HG03159 (cell line): ENCODE results near the gene PRPS1L1.
A peak's percentile ranks its signal among the peaks of the same experiment; 100 is the strongest.

Experiments used
- ATAC-seq: cut with Tn5 transposase; IDR thresholded peaks from one replicate; pipeline ENCODE4 v1.9.1; 2021; ENCODE audit warnings: mild to moderate bottlenecking, moderate library complexity; ENCODE audit not compliant: unreplicated experiment

The PRPS1L1 gene

DNA sequence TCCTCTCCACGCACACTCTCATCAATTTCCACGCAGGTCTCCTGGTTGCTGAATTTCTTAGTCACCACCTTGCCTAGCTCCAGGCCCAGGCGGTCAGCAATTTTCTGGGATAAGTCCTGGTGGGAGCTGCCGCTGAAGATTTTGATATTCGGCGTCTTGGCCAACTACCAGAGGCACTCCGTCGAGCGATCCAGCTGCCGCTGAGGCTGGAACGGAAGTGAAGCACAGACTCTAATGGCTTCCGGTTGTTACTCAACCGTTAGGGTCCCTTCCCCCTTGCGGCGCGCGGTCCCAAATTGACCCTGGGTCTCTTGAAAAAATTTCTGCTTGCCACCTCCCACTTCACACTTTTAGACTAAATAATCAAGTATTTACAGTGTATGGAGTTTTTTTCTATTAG, at the start of gene PRPS1L1:
Gene PRPS1L1, minus strand, starts transcription at position 219 of the 400 bp plus-strand sequence.
- no peak for ATAC-seq

DNA sequence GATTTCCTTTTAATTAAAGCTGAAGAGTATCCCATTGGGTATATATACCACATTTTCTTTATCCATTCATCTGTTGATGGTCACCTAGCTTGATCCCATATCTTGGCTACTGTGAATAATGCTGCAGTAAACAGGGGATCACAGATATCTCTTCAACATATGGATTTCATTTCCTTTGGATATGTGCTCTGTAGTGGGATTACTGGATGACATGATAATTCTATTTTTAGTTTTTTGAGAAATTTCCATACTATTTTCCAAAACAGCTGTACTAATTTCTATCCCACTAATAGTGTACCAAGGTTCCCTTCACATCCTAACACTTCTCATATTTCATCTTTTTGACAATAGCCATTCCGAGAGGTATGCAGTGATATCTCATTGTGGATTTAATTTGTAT, 48.8 kb upstream of the PRPS1L1 start:
- no peak for ATAC-seq

DNA sequence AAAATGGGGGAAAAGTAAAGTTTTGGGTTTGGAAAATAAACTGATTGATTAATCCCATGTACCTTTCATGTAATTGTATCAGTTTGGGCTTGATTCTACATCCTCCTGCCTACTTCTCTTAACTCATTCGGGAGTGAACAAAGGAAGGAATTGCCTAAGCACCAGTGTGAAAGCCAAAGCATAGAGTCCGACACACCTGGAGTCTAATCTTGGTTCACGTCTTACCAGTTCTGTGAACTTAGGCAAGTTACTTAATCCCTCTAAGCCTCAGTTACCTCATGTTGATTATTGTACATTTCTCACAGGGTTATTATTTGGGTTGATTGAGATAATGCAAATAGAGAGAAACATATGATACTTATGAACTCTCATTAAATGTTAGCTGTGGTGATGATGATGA, 41.1 kb upstream of the PRPS1L1 start:
- no peak for ATAC-seq

DNA sequence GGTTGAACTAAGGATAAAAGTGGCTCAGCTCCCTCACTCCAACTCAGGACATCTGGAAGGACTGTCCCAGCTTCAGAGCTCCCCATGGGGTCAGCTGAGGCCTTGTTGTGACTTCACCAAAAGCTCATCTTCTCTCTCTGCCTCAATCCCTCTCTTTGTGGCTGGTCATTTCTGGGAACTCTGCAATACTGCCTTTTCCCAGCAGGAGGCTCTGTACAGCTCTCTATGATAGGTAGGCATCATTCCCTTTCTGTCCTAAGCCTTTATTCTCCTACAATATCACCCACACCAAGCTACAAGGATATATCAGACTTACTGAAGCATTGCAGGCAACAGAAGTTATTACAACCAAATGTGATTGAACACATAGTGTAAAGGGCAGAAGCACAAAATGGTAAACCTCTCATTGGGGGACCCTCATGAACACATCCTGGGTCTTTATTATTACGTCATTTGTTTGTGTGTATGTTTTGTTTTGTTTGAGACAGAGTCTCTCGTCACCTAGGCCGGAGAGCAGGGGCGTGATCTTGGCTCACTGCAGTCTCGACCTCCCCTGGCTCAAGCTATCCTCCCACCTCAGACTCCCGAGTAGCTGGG, 36.7 kb upstream of the PRPS1L1 start:
- ATAC-seq, result peak; percentile 79

DNA sequence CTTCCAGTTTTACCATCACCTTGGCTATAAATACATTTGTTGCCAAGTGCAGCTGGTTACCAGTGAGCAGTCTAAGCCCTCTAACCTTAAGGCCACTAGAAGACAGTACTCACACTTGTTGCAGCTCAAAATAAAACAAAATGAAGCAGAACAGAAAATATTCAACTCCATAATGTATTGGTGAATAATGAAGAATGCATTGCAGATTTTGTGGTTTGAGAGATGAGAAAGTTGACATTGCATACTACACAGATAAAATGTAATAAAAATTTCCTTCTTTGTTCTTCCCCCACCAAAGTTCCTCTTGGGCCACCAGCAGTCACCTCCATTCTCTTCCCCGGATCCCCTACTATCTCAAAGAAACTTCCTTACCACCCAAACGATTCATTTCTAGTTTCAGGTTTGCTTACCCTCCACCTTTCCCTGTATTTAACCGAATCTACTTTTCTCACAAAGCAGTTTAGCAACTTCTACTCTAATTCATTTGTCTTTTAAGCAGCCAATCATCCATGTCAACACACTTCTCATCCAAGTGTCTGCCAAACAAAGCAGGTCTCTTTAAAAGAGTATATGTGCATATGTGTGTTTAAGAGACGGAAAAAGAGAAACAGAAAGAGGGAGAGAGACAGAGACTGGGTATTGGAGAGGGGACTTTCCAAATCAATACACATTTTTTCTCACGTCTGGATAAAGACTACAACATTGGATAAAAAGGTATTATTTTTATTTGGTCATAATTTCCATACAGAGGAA, 35.7 kb upstream of the PRPS1L1 start:
- ATAC-seq, result no peak

DNA sequence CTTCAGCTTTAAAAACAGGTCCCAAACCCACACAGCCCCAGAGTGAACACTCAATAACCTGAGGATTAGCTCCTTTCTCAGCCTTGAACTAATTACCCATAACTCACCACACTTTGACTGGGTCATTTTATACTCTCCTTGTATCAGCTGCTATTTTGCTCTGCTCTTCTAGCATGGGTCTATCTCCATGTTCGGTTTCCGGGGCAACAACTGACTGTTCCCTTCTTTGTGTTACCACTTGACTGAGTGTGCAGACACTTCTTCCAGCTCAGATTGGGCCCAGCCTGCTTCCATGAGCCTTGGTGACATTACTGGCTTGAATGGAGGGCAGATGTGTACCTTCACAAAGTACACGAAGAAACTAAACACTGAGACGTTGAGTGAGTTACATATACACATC, 31.5 kb upstream of the PRPS1L1 start:
- ATAC-seq, result no peak

DNA sequence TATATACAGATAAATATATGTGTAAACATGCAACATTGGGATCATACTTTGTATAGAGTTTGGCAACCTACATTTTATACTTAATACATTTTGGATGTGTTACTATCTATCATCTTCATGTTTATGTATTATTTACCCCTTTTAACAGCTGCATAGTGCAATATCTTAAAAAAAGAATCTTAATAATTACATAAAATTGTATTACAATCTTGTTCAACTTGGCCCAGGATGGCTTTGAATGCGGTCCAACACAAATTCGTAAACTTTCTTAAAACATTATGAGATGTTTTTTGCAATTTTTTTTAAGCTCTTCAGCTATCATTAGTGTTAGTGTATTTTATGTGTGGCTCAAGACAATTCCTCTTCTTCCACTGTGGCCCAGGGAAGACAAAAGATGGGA, 26.3 kb upstream of the PRPS1L1 start:
- no peak for ATAC-seq

DNA sequence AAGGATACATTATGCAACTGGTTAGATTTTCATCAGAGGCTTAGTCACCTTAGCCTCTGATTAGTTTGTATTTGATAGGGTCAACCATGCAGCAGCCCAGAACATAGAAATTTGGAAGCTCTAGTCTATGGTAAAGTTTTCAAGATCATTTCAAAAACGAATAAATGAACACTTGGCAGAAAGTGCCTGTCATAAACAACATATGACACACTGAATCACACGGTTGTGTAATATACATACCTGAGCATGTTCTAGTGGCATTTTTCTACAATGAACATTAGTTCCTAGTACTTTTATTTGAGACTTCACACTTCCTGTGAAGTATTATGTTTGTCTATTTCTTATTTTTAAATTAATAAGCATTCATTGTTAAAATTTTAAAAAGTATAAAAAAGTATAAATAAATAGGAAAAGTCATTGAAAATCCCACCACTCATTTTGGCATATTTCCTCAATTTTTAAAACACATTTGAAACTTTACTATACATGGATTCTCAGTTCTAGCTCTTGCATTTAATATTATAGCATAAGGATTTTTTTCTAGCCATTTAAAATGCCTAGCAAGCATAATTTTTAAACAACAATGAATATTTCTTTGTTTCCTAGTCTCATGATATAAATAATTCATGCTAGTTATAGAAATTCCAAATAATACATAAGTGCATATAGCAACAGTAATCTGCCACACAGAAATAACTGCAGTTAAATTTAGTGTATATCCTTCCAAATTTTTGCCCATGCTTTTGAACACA, 25.7 kb upstream of the PRPS1L1 start:
- ATAC-seq, result no peak

DNA sequence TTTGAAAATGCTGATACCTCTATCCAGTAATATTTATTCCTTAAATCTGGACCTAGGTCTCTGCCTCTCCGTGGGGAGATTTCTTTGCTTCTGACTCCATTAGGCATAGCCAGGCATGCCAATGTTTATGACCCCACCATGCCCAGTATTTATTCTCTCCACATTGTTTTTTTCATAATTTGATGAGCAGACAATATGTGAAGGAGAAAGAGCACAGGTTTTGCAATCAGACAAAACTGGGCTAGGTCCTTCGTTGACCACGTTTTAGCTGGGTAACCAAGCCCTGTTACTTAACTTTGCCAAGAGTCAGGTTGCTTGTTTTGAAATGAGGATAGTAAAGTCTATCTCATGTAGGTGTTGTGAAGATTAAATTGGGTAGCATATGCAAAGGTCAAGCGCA, 21.6 kb upstream of the PRPS1L1 start:
- no peak for ATAC-seq

DNA sequence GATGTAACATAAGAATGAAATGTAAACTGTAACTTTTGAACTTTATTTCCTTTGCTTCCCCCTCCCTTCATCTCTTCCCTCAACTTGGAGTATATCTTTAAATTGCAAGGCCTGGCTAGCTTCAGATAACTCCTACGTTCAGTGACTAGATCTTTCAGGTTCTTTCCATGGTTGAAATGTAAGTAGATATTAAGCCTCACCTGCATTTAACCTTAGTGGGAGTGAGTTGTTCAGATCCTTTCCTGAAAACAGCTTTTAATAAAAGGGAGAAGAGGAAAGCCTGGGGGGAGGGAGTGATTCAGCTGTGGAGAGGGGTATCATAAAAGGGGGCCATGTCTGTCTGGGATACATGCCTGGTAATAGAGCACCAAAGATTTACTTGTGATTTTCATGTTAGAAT, 19.0 kb upstream of the PRPS1L1 start:
- ATAC-seq, result no peak

DNA sequence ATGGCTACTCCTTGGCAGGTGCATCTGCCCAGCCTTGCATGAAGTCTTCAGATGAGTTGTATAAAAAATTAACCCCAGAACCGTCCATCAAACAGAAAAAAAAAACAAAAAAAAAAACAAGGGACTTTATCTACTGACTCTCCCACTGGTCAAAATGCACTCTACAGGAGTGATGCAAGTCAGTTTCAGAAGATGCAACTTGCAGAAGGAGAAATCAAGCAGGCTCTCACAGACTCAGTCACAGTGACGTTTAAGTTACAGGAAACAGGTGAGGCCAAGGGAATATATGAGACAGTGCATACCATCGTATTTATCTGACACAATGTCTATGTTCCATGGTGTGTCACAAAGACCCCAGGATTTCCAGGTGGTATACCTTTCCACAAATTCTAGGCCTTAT, 17.5 kb upstream of the PRPS1L1 start:
- ATAC-seq, result no peak

DNA sequence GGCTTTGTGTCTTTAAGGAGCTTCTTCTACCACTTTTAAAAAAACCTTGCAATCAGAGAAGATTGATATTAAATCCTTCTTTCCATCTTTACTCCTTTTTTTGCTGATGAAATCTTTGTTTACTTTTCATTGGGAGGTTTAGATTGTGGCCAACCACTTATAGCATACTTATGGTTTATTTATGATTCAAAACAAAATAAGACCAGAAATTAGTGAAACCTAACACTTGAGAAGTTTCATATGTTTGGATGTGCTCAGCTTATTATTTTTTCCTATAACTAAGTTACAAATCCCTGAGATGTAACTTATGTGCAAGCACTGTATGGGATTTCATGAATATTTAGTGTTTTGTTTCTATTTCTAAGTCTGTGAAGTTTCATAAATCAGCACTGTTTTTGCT, 13.5 kb upstream of the PRPS1L1 start:
- ATAC-seq, result no peak

DNA sequence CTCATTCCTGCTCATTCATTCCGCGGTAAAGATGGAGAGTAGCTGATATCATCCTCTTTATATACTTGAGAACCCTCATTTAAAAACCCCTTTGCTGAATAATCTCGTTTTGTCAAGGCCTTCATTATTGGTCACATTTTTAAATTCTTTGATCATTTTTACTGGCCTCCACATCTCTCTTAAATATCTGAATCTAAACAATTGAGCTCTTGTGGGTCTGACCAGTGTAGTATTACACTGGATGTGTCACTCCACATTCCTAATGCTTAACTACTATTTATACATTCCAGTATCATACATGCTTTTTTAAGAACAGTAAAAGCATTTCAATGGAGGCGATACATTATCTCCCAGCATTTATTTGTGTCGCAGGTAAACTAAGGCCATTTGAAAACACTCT, 12.6 kb upstream of the PRPS1L1 start:
- ATAC-seq, result no peak

DNA sequence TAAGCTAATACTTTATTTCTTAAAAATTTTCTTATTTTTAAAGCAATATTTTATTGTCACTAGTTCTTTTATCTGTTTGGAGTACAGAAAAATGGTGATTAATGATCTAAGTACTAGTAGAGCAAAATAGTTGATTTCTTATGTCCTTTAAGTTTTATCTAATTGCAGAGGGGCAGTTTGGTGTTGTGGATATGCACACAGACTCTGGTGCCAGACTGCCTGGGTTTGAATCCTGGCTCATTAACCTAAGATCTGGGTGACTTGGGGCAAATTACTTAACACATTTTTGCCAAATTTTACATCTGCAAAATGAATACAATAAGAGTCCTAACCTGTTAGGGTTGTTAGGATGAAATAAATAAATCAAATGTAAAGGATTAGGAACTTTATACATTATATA, 10.7 kb upstream of the PRPS1L1 start:
- no peak for ATAC-seq

DNA sequence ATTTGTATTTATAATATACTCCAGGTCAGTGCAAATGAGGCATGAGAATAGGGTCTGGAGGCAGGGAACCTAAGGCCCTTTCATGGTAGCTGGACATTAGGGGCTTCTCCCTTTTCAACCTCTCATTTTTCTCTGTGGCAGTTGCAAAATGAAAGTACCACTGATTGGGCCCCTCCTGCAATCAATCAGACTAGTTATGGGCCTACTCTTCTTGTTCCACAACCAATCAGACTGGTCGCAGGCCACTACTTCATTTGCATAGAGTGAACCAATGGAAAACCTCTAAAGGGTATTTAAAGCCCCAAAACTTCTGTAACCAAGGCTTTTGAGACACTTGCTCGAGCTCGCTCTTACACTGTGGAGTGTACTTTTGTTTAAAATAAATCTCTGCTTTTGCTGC, 10.0 kb upstream of the PRPS1L1 start:
- no peak for ATAC-seq

DNA sequence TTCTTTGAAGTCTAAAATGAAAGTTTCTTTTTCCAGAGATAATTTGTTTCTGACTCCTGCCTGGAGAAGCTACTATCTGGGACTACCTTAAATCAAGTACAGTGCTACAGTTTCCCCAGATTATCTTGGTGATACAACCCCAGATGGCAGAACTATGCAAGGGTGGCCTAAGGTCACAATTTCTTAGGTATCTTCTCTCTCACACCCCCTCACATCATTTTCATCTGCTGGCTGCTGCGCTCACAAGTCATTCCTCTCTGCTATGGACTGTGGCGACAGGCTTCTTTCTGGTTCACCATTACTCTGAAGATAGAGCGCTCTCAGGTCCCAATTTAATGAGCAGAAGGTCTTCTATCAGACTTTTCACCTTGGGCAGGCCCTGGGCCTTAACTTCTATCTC, 9.1 kb upstream of the PRPS1L1 start:
- no peak for ATAC-seq

DNA sequence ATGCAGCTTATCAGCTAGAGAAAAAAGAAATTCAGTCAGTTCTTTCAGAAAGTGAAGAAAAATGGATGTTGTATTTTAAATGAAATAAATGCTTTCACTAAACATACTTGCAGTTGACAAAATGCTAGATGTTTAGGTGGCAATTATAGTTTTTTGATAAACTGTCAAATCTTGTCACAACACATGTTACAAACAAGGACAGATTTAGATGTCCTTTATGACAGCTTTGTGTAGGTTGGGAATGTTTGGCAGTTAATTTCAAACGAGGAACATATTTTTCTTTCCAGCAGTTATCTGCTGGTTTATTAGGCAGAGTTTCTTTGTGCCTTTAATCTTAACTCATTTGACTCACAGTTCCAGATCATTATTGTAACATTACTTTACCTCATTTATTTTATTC, 3.1 kb upstream of the PRPS1L1 start:
- ATAC-seq, result no peak

DNA sequence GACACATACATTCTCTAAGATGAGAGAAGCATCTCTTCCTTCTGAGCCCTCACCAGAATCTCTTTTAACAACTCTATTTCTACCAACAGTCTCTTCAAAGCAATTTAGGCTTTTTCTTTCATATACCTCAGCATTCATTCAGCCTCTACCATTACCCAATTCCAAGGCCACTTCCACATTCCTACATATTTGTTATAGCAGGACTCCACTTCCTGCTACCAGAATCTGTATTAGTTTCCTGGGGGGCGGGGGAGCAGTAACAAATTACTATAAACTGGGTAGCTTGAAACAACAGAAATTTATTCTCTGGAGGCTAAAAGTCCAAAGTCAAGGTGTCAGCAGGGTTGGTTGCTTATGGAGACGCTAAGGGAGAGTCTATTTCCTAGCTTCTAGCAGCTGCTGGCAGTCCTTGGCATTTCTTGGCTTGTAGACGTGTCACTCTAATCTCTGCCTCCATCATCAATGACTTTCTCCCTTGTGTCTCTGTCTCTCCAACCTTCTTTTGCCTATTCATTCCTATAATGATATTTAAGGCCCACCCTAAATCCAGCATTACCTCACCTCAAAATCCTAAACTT, 7.4 kb downstream of the PRPS1L1 start:
- ATAC-seq, result no peak

DNA sequence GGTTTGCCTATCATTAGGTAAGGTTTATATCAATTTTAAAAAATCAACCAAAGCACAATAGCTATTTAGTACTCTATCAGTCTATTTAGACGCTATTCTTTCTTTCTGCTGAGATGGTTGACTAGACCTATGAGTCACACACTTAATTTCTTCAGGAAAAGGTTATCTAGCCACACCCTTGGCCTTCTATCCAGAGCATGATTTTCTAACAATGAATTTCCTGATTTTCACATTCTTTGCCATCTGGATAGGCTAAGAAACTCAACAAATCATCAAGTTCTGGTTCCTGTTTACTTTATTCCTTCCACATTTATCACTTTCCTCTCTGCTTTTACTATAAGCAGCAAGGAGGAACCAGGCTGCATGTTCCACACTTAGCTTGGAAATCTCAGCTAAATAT, 8.1 kb downstream of the PRPS1L1 start:
- ATAC-seq, result no peak

DNA sequence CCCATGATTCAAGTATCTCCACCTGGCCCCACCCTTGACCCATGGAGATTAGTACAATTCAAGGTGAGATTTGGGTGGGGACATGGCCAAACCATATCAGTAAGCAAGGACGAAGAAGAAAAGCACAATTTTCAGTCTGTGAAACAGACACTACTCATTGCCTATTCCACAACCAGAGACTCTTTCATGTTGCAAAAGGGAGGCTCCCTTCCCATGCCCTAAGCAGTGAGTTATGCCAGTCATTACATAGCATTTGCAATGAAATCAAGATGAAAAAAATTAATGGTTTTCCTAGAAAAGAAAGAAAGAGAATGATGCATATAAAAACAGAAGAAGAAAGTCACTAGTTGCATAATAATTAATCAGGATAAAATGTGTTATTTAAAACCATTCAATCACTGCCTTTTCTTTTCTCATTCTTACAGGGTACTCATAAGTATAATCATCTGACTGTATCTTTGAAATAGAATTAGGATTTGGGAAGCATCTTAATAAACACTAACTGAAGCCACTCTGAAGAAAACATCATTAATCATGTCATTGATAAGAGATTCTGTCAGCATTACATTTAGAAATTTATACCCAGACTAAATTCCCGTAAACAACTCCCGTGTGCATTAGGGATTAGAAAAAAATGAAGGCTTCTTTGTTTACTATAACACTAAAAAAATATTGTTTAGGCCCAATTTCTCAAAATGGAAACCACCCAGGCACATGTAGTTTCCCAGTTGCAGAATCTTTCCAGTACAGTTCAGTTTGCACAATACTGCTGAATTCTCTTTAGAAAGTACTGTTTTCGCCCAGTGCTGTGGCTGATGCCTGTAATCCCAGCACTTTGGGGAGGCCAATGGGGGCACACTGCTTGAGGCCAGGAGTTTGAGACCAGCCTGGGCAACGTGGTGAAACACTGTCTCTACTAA, 9.1 kb downstream of the PRPS1L1 start:
- ATAC-seq, result no peak
